IMR-90 (cell line): ENCODE results near the gene SBF2. TPM values are rescaled to one million over a fixed set of nuclear protein-coding genes. Genes with fewer than 3 reads are reported as not detected.

Experiments used
- ATAC-seq: fragments of 200-7000 bp; cut with Tn5 transposase; 2 replicates; pipeline ENCODE4 v1.9.1; 2020; ENCODE audit warnings: low read depth, mild to moderate bottlenecking, moderate library complexity
- BruUV-seq: library from RNA; stranded (reverse); fragments of 400-500 nt; replicated peaks from 2 replicates; lab custom pipeline; 2021; lab: Mats Ljungman, UMichigan
- CTCF ChIA-PET: fragments of 300-600 bp; formaldehyde crosslinking; extraction: SDS; loops from one replicate; lab custom pipeline; 2021; ENCODE audit warnings: antibody characterized with exemption; lab: Yijun Ruan, JAX
- POLR2A ChIA-PET: fragments of 300-600 bp; sonication (Branson Sonifier 250); formaldehyde crosslinking; loops from one replicate; lab custom pipeline; 2022; ENCODE audit warnings: antibody characterized with exemption; ENCODE audit not compliant: unreplicated experiment; lab: Charles Lee
- DNase-seq: peaks from one replicate; pipeline ENCODE4 v3.0.0; 2013
- H2AFZ ChIP-seq: replicated peaks from 2 replicates; pipeline ENCODE3; 2013; ENCODE audit warnings: low read length, mild to moderate bottlenecking; ENCODE audit not compliant: poor library complexity
- H2AK5ac ChIP-seq: 2 replicates; pipeline ENCODE4 v1.6.1; 2013; ENCODE audit warnings: low read depth, low read length, inconsistent platforms
- H2AK9ac ChIP-seq: replicated peaks from 2 replicates; pipeline ENCODE3; 2013; ENCODE audit warnings: mild to moderate bottlenecking, low read depth, low read length, moderate library complexity; ENCODE audit not compliant: poor library complexity
- H2BK120ac ChIP-seq: 2 replicates; pipeline ENCODE4 v1.6.1; 2013; ENCODE audit warnings: low read depth, low read length, inconsistent platforms
- H2BK15ac ChIP-seq: 3 replicates; pipeline ENCODE4 v1.6.1; 2013; ENCODE audit warnings: low read depth, low read length, inconsistent platforms
- H2BK20ac ChIP-seq: 2 replicates; pipeline ENCODE4 v1.6.1; 2013; ENCODE audit warnings: low read depth, mild to moderate bottlenecking, inconsistent platforms, low read length, moderate library complexity
- H2BK5ac ChIP-seq: 2 replicates; pipeline ENCODE4 v1.6.1; 2013; ENCODE audit warnings: mild to moderate bottlenecking, low read depth, low read length, inconsistent platforms; ENCODE audit not compliant: poor library complexity, severe bottlenecking
- H3K14ac ChIP-seq: replicated peaks from 2 replicates; pipeline ENCODE4 v1.6.1; 2013; ENCODE audit warnings: low read depth, low read length, inconsistent platforms
- H3K18ac ChIP-seq: 2 replicates; pipeline ENCODE4 v1.6.1; 2013; ENCODE audit warnings: low read depth, low read length, control low read depth
- H3K23ac ChIP-seq: 2 replicates; pipeline ENCODE4 v1.6.1; 2013; ENCODE audit warnings: low read depth, low read length, inconsistent platforms
- H3K27ac ChIP-seq: 2 replicates; pipeline ENCODE4 v1.5.1; 2013; ENCODE audit warnings: mild to moderate bottlenecking, control low read depth, low read length; ENCODE audit not compliant: insufficient read depth
- H3K27me3 ChIP-seq: 2 replicates; pipeline ENCODE4 v1.6.1; 2013; ENCODE audit warnings: low read length; ENCODE audit not compliant: control insufficient read depth, insufficient read depth
- H3K36me3 ChIP-seq: 2 replicates; pipeline ENCODE4 v1.6.1; 2013; ENCODE audit warnings: low read length, mixed read lengths; ENCODE audit not compliant: control insufficient read depth, insufficient read depth
- H3K4ac ChIP-seq: 2 replicates; pipeline ENCODE4 v1.6.1; 2013; ENCODE audit warnings: low read depth, low read length, inconsistent platforms
- H3K4me1 ChIP-seq: 2 replicates; pipeline ENCODE4 v1.6.1; 2013; ENCODE audit warnings: low read length, mixed read lengths; ENCODE audit not compliant: control insufficient read depth, insufficient read depth
- H3K4me2 ChIP-seq: 2 replicates; pipeline ENCODE4 v1.6.1; 2013; ENCODE audit warnings: low read depth, mild to moderate bottlenecking, control low read depth, low read length, moderate library complexity
- H3K4me3 ChIP-seq: 2 replicates; pipeline ENCODE4 v1.5.1; 2013; ENCODE audit warnings: low read depth, mild to moderate bottlenecking, control low read depth, low read length, moderate library complexity; ENCODE audit not compliant: insufficient read depth
- H3K56ac ChIP-seq: 2 replicates; pipeline ENCODE4 v1.6.1; 2013; ENCODE audit warnings: low read length, inconsistent platforms; ENCODE audit not compliant: insufficient read depth; ENCODE audit errors: extremely low read depth
- H3K79me1 ChIP-seq, 2 experiments: 2 replicates each; pipeline ENCODE4 v1.6.1; 2013; ENCODE audit warnings: low read length in 2 of 2, inconsistent platforms in 1 of 2, low read depth in 1 of 2
- H3K9ac ChIP-seq: 2 replicates; pipeline ENCODE4 v1.6.1; 2013; ENCODE audit warnings: low read depth, low read length, control low read depth
- H3K9me1 ChIP-seq: 2 replicates; pipeline ENCODE4 v1.6.1; 2013; ENCODE audit warnings: low read length, inconsistent platforms; ENCODE audit not compliant: insufficient read depth
- H3K9me3 ChIP-seq: 2 replicates; pipeline ENCODE4 v1.6.1; 2013; ENCODE audit warnings: low read length; ENCODE audit not compliant: control insufficient read depth, insufficient read depth
- H4K20me1 ChIP-seq: 2 replicates; pipeline ENCODE4 v1.6.1; 2013; ENCODE audit warnings: low read length, inconsistent platforms; ENCODE audit not compliant: insufficient read depth
- H4K5ac ChIP-seq: 2 replicates; pipeline ENCODE4 v1.6.1; 2013; ENCODE audit warnings: mild to moderate bottlenecking, low read depth, low read length, control low read depth
- H4K8ac ChIP-seq, 2 experiments: 2 replicates each; pipeline ENCODE4 v1.6.1; 2013; ENCODE audit warnings: low read depth in 2 of 2, low read length in 2 of 2, control low read depth in 1 of 2, inconsistent platforms in 1 of 2
- H4K91ac ChIP-seq: 2 replicates; pipeline ENCODE4 v1.6.1; 2013; ENCODE audit warnings: low read depth, low read length, inconsistent platforms; ENCODE audit not compliant: insufficient read depth
- CHD1 ChIP-seq: IDR thresholded peaks from 2 replicates; pipeline ENCODE4 v1.6.1; 2012; ENCODE audit warnings: low read depth, low read length, improper control_type of control experiment
- FOS ChIP-seq: fragments of 150-350 bp; IDR thresholded peaks from 2 replicates; pipeline ENCODE4 v1.6.1; 2016; ENCODE audit warnings: low read depth, low read length
- MAFK ChIP-seq: IDR thresholded peaks from 2 replicates; pipeline ENCODE4 v1.6.1; 2012; ENCODE audit warnings: low read depth, low read length, improper control_type of control experiment
- WGBS, 2 experiments: methylation state at CpG; one replicate each; pipeline versions ENCODE4 v1.1.5 to v1.1.7; 2013; ENCODE audit warnings: missing lambda C conversion rate in 2 of 2; ENCODE audit not compliant: insufficient read length in 1 of 2; ENCODE audit errors: extremely low coverage in 2 of 2; 5-methylcytosine and 5-hydroxymethylcytosine counted together
- dilution Hi-C: fragments of 300-500 bp; cut with HindIII; formaldehyde crosslinking; loops from one replicate; pipeline ENCODE4 v1.14.3; 2018; ENCODE audit warnings: low sequenced_read_pairs; ENCODE audit not compliant: unreplicated experiment
- in situ Hi-C: fragments of 300-500 bp; cut with MboI; formaldehyde crosslinking; loops from 3 replicates; pipeline ENCODE4 v1.14.3; 2019; ENCODE audit warnings: low sequenced_read_pairs, inconsistent platforms, mixed read lengths
- intact Hi-C: fragments of 100-400 bp; cut with micrococcal nuclease; formaldehyde crosslinking; loops from 2 replicates; pipeline ENCODE4 v1.10.0; 2022
- polyA plus RNA-seq, 3 experiments: library from polyadenylated mRNA; depleted of rRNA; stranded (reverse); fragments of >200 nt; gene quantifications; 2 replicates each; pipeline ENCODE4 v1.2.3, GENCODE V29; 2012; ENCODE audit warnings: low replicate concordance in 1 of 3
- total RNA-seq: library from RNA; depleted of rRNA; stranded (reverse); fragments of >200 nt; gene quantifications from 2 replicates; pipeline ENCODE4 v1.2.3, GENCODE V29; 2012
- TF ChIP-seq, protein P1 (sequence below): conservative IDR thresholded peaks from 2 replicates; pipeline ENCODE4 v1.5.1; 2012; ENCODE audit warnings: mild to moderate bottlenecking, low read depth, low read length, improper control_type of control experiment
- TF ChIP-seq, protein P2 (sequence below): fragments of 150-350 bp; IDR thresholded peaks from 2 replicates; pipeline ENCODE4 v1.6.1; 2017; ENCODE audit warnings: mild to moderate bottlenecking, antibody characterized with exemption, low read length, low read depth

Gene SBF2
- total and polyA plus RNA-seq, 2 of the 4 experiments (the other 2 are of a cell fraction) = 23.8 to 51.8 TPM

DNA sequence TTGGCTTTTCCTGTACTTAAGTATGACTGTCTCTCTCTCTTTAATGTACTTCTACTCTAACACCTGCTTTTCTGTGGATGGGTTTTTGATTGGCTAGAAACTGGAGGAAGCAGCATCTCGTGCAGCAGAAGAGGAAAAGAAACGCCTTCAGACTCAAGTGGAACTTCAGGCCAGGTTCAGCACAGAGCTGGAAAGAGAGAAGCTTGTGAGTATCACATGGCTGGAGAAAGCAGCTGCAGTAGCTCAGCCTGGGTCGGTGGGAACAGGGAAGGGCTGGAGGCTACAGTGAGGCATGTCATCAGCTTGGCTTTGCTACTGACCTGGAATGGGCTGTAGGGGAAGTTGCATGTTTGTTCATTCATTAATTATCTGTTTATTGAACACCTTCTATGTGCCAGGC, 555.9 kb downstream of the SBF2 start:
- Histone ChIP-seq H2BK120ac (no peak overlapping the region), H3K14ac (no peak overlapping the region), H2BK5ac (no peak overlapping the region), H3K27ac (no peak overlapping the region), H3K4me1 (no peaks in the 10 kb centered on the region; the same call in 1 of the 2 replicates), H2AK5ac (no peak overlapping the region), H3K36me3 (peaks cover 41% of the 10 kb centered on the region), H2BK20ac (no peak overlapping the region), H3K4ac (no peak overlapping the region), H3K4me2 (no peak overlapping the region), H2AK9ac (no peak overlapping the region), H4K91ac (no peak overlapping the region), H2AFZ (no peak overlapping the region), H2BK15ac (no peak overlapping the region), H3K23ac (peak overlapping the region; percentile 64; the same call in 1 of the 2 replicates), H4K8ac (no peak overlapping the region), H3K9me1 (peaks cover 13% of the 10 kb centered on the region), H3K9ac (no peak overlapping the region), H3K79me1 (peaks cover 13 to 40% of the 10 kb centered on the region in 2 experiments), H3K18ac (no peak overlapping the region), H3K4me3 (no peak overlapping the region), H3K9me3 (peaks cover 2% of the 10 kb centered on the region; the same call in 1 of the 2 replicates), H3K56ac (no peak overlapping the region), H4K20me1 (no peaks in the 10 kb centered on the region), H4K5ac (no peak overlapping the region), H3K27me3 (no peaks in the 10 kb centered on the region)
- dilution Hi-C loops = no loop called here
- peak; percentile 60 for ATAC-seq
- BruUV-seq = no TSS peak
- no CpG with 5 or more reads among the region's 3 CpGs for WGBS, 2 experiments
- intact Hi-C loops = no loop called here
- ChIA-PET CTCF (interaction anchor here (0.5 to 1.1 kb wide), 5 partner anchors 10 to 172 kb away, joined by 3 to 5 read pairs (median 3); no protein-coding TSS in a partner anchor), POLR2A (no interaction called here)
- DNase-seq = no peak
- TF ChIP-seq CHD1 (no peak), MAFK (no peak), FOS (no peak)
- TF ChIP-seq, protein P1, sequence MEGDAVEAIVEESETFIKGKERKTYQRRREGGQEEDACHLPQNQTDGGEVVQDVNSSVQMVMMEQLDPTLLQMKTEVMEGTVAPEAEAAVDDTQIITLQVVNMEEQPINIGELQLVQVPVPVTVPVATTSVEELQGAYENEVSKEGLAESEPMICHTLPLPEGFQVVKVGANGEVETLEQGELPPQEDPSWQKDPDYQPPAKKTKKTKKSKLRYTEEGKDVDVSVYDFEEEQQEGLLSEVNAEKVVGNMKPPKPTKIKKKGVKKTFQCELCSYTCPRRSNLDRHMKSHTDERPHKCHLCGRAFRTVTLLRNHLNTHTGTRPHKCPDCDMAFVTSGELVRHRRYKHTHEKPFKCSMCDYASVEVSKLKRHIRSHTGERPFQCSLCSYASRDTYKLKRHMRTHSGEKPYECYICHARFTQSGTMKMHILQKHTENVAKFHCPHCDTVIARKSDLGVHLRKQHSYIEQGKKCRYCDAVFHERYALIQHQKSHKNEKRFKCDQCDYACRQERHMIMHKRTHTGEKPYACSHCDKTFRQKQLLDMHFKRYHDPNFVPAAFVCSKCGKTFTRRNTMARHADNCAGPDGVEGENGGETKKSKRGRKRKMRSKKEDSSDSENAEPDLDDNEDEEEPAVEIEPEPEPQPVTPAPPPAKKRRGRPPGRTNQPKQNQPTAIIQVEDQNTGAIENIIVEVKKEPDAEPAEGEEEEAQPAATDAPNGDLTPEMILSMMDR = no peak
- TF ChIP-seq, protein P2, sequence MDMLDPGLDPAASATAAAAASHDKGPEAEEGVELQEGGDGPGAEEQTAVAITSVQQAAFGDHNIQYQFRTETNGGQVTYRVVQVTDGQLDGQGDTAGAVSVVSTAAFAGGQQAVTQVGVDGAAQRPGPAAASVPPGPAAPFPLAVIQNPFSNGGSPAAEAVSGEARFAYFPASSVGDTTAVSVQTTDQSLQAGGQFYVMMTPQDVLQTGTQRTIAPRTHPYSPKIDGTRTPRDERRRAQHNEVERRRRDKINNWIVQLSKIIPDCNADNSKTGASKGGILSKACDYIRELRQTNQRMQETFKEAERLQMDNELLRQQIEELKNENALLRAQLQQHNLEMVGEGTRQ = no peak
- in situ Hi-C loops = no loop called here
